ENCODE results near the gene CLIC5.

DNA sequence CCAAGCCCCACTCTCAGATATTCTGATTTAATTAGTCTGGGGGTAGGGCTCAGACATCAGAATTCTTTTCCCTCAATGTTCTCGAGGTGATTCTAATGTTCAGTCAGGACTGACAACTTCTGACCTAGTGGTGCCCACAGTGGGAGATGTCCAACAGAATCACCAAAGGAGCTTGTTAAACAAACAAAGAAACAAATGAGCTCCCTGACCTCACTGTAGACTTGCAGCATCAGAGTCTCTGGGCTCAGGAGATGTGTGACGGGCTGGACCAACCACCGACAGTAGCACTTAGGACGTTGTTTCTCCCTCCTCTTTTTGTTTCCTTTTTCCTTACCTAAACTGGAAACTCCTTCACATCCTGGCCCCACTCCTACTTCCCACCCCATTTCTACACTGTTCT is 49.3 kb downstream of the CLIC5 start:
- TF ChIP-seq, protein P1, sequence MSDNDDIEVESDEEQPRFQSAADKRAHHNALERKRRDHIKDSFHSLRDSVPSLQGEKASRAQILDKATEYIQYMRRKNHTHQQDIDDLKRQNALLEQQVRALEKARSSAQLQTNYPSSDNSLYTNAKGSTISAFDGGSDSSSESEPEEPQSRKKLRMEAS (IDR thresholded peaks at IDR 0.05) = no peak
- TF ChIP-seq CREB1 (IDR thresholded peaks at IDR 0.05; ENCODE audit: low read depth) (no peak), REST (IDR thresholded peaks at IDR 0.05; ENCODE audit: low read depth) (no peak), TAF1 (IDR thresholded peaks at IDR 0.05; ENCODE audit: low read depth) (no peak)
